H9 (cell line): ENCODE results near the gene GMNC. TPM values are rescaled to one million over a fixed set of nuclear protein-coding genes. Genes with fewer than 3 reads are reported as not detected.

ENCODE experiments used
- DNase-seq: peaks from one replicate; pipeline ENCODE4 v3.0.0-alpha.2; 2017
- H2AFZ ChIP-seq: one replicate; pipeline ENCODE4 v1.6.1; 2013; ENCODE audit warnings: mild to moderate bottlenecking, low read length, control low read depth, moderate library complexity
- H2AK5ac ChIP-seq: 2 replicates; pipeline ENCODE4 v1.6.1; 2013; ENCODE audit warnings: low read length, control low read depth, mixed read lengths; ENCODE audit not compliant: insufficient read length
- H2BK120ac ChIP-seq: one replicate; pipeline ENCODE4 v1.6.1; 2013; ENCODE audit warnings: low read depth, mild to moderate bottlenecking, low read length, control low read depth, inconsistent platforms; ENCODE audit not compliant: poor library complexity, severe bottlenecking
- H2BK12ac ChIP-seq: 2 replicates; pipeline ENCODE4 v1.6.1; 2013; ENCODE audit warnings: low read length, control low read depth, mixed read lengths, low read depth; ENCODE audit not compliant: insufficient read length
- H2BK15ac ChIP-seq: 2 replicates; pipeline ENCODE4 v1.6.1; 2013; ENCODE audit warnings: low read depth, low read length, control low read depth
- H2BK20ac ChIP-seq: one replicate; pipeline ENCODE4 v1.6.1; 2013; ENCODE audit warnings: low read depth, mild to moderate bottlenecking, low read length, control low read depth, inconsistent platforms; ENCODE audit not compliant: poor library complexity, severe bottlenecking
- H2BK5ac ChIP-seq: 2 replicates; pipeline ENCODE4 v1.6.1; 2013; ENCODE audit warnings: low read length, control low read depth, mixed read lengths; ENCODE audit not compliant: insufficient read length
- H3K14ac ChIP-seq: 2 replicates; pipeline ENCODE4 v1.6.1; 2013; ENCODE audit warnings: low read length, control low read depth; ENCODE audit not compliant: insufficient read depth
- H3K18ac ChIP-seq: 2 replicates; pipeline ENCODE4 v1.6.1; 2013; ENCODE audit warnings: low read depth, mild to moderate bottlenecking, mixed read lengths, low read length, control low read depth; ENCODE audit not compliant: insufficient read length
- H3K23ac ChIP-seq: 2 replicates; pipeline ENCODE4 v1.6.1; 2013; ENCODE audit warnings: low read length, control low read depth, mixed read lengths, low read depth; ENCODE audit not compliant: insufficient read length
- H3K23me2 ChIP-seq: 2 replicates; pipeline ENCODE4 v1.6.1; 2013; ENCODE audit warnings: low read depth, mild to moderate bottlenecking, mixed read lengths, low read length, control low read depth; ENCODE audit not compliant: insufficient read length, poor library complexity, severe bottlenecking
- H3K27ac ChIP-seq: 2 replicates; pipeline ENCODE4 v1.5.1; 2013; ENCODE audit warnings: low read length, control low read depth, mixed read lengths, low read depth; ENCODE audit not compliant: insufficient read length
- H3K27me3 ChIP-seq: 2 replicates; pipeline ENCODE4 v1.6.1; 2013; ENCODE audit warnings: low read length, control low read depth, inconsistent platforms; ENCODE audit not compliant: insufficient read depth
- H3K4ac ChIP-seq: 2 replicates; pipeline ENCODE4 v1.6.1; 2013; ENCODE audit warnings: low read depth, mild to moderate bottlenecking, control low read depth, inconsistent platforms, low read length, moderate library complexity
- H3K4me1 ChIP-seq: 2 replicates; pipeline ENCODE4 v1.6.1; 2013; ENCODE audit warnings: low read length, control low read depth, inconsistent platforms; ENCODE audit not compliant: insufficient read depth
- H3K4me2 ChIP-seq: 2 replicates; pipeline ENCODE4 v1.6.1; 2013; ENCODE audit warnings: low read length, control low read depth, mixed read lengths; ENCODE audit not compliant: insufficient read length, insufficient read depth
- H3K56ac ChIP-seq: 2 replicates; pipeline ENCODE4 v1.6.1; 2013; ENCODE audit warnings: low read depth, mild to moderate bottlenecking, mixed read lengths, low read length, control low read depth; ENCODE audit not compliant: insufficient read length
- H3K79me1 ChIP-seq: 2 replicates; pipeline ENCODE4 v1.6.1; 2013; ENCODE audit warnings: low read depth, mild to moderate bottlenecking, moderate library complexity, low read length, control low read depth, inconsistent platforms; ENCODE audit not compliant: insufficient read depth, poor library complexity, severe bottlenecking
- H3K79me2 ChIP-seq: 2 replicates; pipeline ENCODE4 v1.6.1; 2013; ENCODE audit warnings: low read length, control low read depth, inconsistent platforms; ENCODE audit not compliant: insufficient read depth
- H3K9ac ChIP-seq: 2 replicates; pipeline ENCODE4 v1.6.1; 2013; ENCODE audit warnings: low read length, control low read depth, mixed read lengths; ENCODE audit not compliant: insufficient read length; ENCODE audit errors: extremely low read depth
- H3K9me3 ChIP-seq: one replicate; pipeline ENCODE4 v1.6.1; 2013; ENCODE audit warnings: low read depth, low read length, inconsistent platforms; ENCODE audit not compliant: control insufficient read depth
- H3T11ph ChIP-seq: one replicate; pipeline ENCODE4 v1.6.1; 2013; ENCODE audit warnings: mild to moderate bottlenecking, low read length, control low read depth, inconsistent platforms
- H4K20me1 ChIP-seq: one replicate; pipeline ENCODE4 v1.6.1; 2013; ENCODE audit not compliant: control insufficient read depth, insufficient read length, insufficient read depth
- H4K5ac ChIP-seq: 2 replicates; pipeline ENCODE4 v1.6.1; 2013; ENCODE audit warnings: low read depth, mild to moderate bottlenecking, mixed read lengths, low read length, control low read depth; ENCODE audit not compliant: insufficient read length
- H4K8ac ChIP-seq: replicated peaks from 2 replicates; pipeline ENCODE4 v1.6.1; 2013; ENCODE audit warnings: low read length, control low read depth, mixed read lengths, low read depth; ENCODE audit not compliant: insufficient read length
- H4K91ac ChIP-seq: 2 replicates; pipeline ENCODE4 v1.6.1; 2013; ENCODE audit warnings: low read depth, mild to moderate bottlenecking, moderate library complexity, mixed read lengths, low read length, control low read depth; ENCODE audit not compliant: insufficient read length
- H3K27ac Mint-ChIP-seq, 3 experiments: 2 replicates in 2 of 3; 3 replicates in 1 of 3; pipeline ENCODE4 v1.8.0; 2020 to 2021; ENCODE audit warnings: mixed read lengths in 3 of 3, mild to moderate bottlenecking in 1 of 3, moderate library complexity in 1 of 3
- H3K27me3 Mint-ChIP-seq: 2 replicates; pipeline ENCODE4 v1.8.0; 2021; ENCODE audit warnings: low read depth, mild to moderate bottlenecking, moderate library complexity, mixed read lengths
- H3K36me3 Mint-ChIP-seq, 3 experiments: 2 replicates in 2 of 3; 3 replicates in 1 of 3; pipeline ENCODE4 v1.8.0; 2020 to 2021; ENCODE audit warnings: low read depth in 3 of 3, mixed read lengths in 3 of 3; ENCODE audit not compliant: insufficient read depth in 1 of 3
- H3K4me1 Mint-ChIP-seq, 2 experiments: 2 replicates each; pipeline ENCODE4 v1.8.0; 2020; ENCODE audit warnings: mixed read lengths in 2 of 2
- H3K4me3 Mint-ChIP-seq, 2 experiments: 2 replicates in 1 of 2; 3 replicates in 1 of 2; pipeline ENCODE4 v1.8.0; 2020 to 2021; ENCODE audit warnings: mild to moderate bottlenecking in 2 of 2, mixed read lengths in 2 of 2, moderate library complexity in 1 of 2
- H3K9me3 Mint-ChIP-seq, 2 experiments: 2 replicates in 1 of 2; 3 replicates in 1 of 2; pipeline ENCODE4 v1.8.0; 2020; ENCODE audit warnings: mild to moderate bottlenecking in 2 of 2, mixed read lengths in 2 of 2, moderate library complexity in 1 of 2
- CTCF ChIP-seq: fragments of 200-600 bp; sonication (generic); conservative IDR thresholded peaks from 3 replicates; pipeline ENCODE4 v1.8.0; 2021; ENCODE audit warnings: antibody characterized with exemption, mild to moderate bottlenecking
- WGBS: extraction: QIAGEN DNeasy Blood & Tissue Kit; methylation state at CpG from one replicate; pipeline ENCODE4 v1.1.7; 2013; ENCODE audit warnings: missing lambda C conversion rate, low lambda C conversion rate, mixed read lengths; ENCODE audit not compliant: insufficient read length; ENCODE audit errors: extremely low coverage; 5-methylcytosine and 5-hydroxymethylcytosine counted together
- total RNA-seq: library from RNA; stranded (reverse); gene quantifications from 2 replicates; pipeline ENCODE4 v1.2.1, GENCODE V29; 2021

The GMNC gene
- total RNA-seq, 1 experiment from 2014 or later: not detected

GRCh38 chr3:190811775-190812480 is 50.6 kb downstream of the GMNC start:
- Histone ChIP-seq H3K23me2 (no peaks in the 10 kb centered on the region), H2BK20ac (no peak overlapping the region), H2BK12ac (no peak overlapping the region), H3T11ph (no peak overlapping the region), H3K27me3 (no peaks in the 10 kb centered on the region), H2BK5ac (no peak overlapping the region), H4K5ac (no peak overlapping the region), H3K18ac (no peak overlapping the region), H3K56ac (no peak overlapping the region), H3K9me3 (no peaks in the 10 kb centered on the region), H4K91ac (no peak overlapping the region), H3K9ac (no peak overlapping the region), H3K4me2 (no peak overlapping the region), H3K14ac (no peak overlapping the region), H2AFZ (no peak overlapping the region), H3K27ac (no peak overlapping the region), H3K79me1 (no peaks in the 10 kb centered on the region), H3K23ac (no peak overlapping the region), H3K79me2 (no peaks in the 10 kb centered on the region), H3K4ac (no peak overlapping the region), H2BK15ac (no peak overlapping the region), H2BK120ac (no peak overlapping the region), H3K4me1 (no peaks in the 10 kb centered on the region), H4K8ac (no peak overlapping the region), H4K20me1 (no peaks in the 10 kb centered on the region), H2AK5ac (no peak overlapping the region)
- TF ChIP-seq CTCF: peak; percentile 81
- no CpG with 5 or more reads among the region's 14 CpGs for WGBS
- H3K27ac Mint-ChIP-seq: no peak overlapping the region
- DNase-seq: peak; percentile 56
- no peak overlapping the region for H3K4me3 Mint-ChIP-seq
- peaks cover 0 to 3% of the 10 kb centered on the region in 2 experiments; a peak in 1 of 4 replicates for H3K4me1 Mint-ChIP-seq
- no peaks in the 10 kb centered on the region; a peak in 1 of 5 replicates for H3K9me3 Mint-ChIP-seq
- H3K27me3 Mint-ChIP-seq: 0 out of 2 replicates have a peak, but pooled peaks cover 2% of the 10 kb centered on the region
- no peaks in the 10 kb centered on the region for H3K36me3 Mint-ChIP-seq
